Activated naive CD4-positive, alpha-beta T cell treated with anti-CD3 and anti-CD28 coated beads for 36 hours (primary cell): ENCODE measurements around the gene FAM229A. TPM values are rescaled to one million over a fixed set of nuclear protein-coding genes. Genes with fewer than 3 reads are reported as not detected.

Experiments used
- CTCF ChIA-PET: fragments of 350-600 bp; sonication (Branson Sonifier 250); formaldehyde crosslinking; loops from one replicate; lab custom pipeline; 2021; ENCODE audit warnings: antibody characterized with exemption; lab: Charles Lee
- DNase-seq: peaks from one replicate; pipeline ENCODE4 v3.0.0-alpha.2; 2020
- H3K27ac Mint-ChIP-seq: one replicate; pipeline ENCODE4 v1.8.0; 2021; ENCODE audit warnings: mild to moderate bottlenecking, mixed read lengths
- H3K27me3 Mint-ChIP-seq: one replicate; pipeline ENCODE4 v1.8.0; 2021; ENCODE audit warnings: low read depth, mixed read lengths
- H3K36me3 Mint-ChIP-seq: one replicate; pipeline ENCODE4 v1.8.0; 2021; ENCODE audit warnings: low read depth, mixed read lengths
- H3K4me1 Mint-ChIP-seq: one replicate; pipeline ENCODE4 v1.8.0; 2021; ENCODE audit warnings: low read depth, mixed read lengths
- H3K4me3 Mint-ChIP-seq: one replicate; pipeline ENCODE4 v1.8.0; 2021; ENCODE audit warnings: mild to moderate bottlenecking, moderate library complexity, mixed read lengths
- H3K9me3 Mint-ChIP-seq: one replicate; pipeline ENCODE4 v1.8.0; 2021; ENCODE audit warnings: mixed read lengths
- intact Hi-C: fragments of 100-400 bp; cut with micrococcal nuclease; formaldehyde crosslinking; loops from one replicate; pipeline ENCODE4 v1.15.1; 2023
- total RNA-seq, 2 experiments: library from RNA; stranded (reverse); gene quantifications; one replicate each; pipeline ENCODE4 v1.2.3, GENCODE V29; 2021

Gene FAM229A
- total RNA-seq, 2 experiments from 2014 or later = 2.1 to 3.4 TPM

GRCh38 chr1:32334864-32335534 is 27.3 kb downstream of the FAM229A start:
- Mint-ChIP-seq H3K4me1 (peaks cover 51% of the 10 kb centered on the region), H3K9me3 (no peaks in the 10 kb centered on the region), H3K27ac (peak overlapping the region; percentile 37), H3K36me3 (peaks cover 13% of the 10 kb centered on the region), H3K27me3 (no peaks in the 10 kb centered on the region), H3K4me3 (peak overlapping the region; percentile 75)
- DNase-seq = peak; percentile 57
- CTCF ChIA-PET = interaction anchor here (2.2 kb wide), 1 partner anchor 119 kb away, joined by 6 read pairs; no protein-coding TSS in a partner anchor
- intact Hi-C loops = loop anchor here (2.0 to 5.0 kb wide), 4 partner anchors 38 to 1573 kb away; partner anchors contain the start of gene HDAC1

GRCh38 chr1:32334274-32334861 is 27.9 kb downstream of the FAM229A start:
- peaks cover 44% of the 10 kb centered on the region for H3K4me1 Mint-ChIP-seq
- CTCF ChIA-PET = interaction anchor here (0.7 to 2.2 kb wide), 4 partner anchors 12 to 119 kb away, joined by 4 to 6 read pairs (median 5); no protein-coding TSS in a partner anchor
- H3K9me3 Mint-ChIP-seq = no peaks in the 10 kb centered on the region
- DNase-seq = no peak
- H3K27ac Mint-ChIP-seq = peak overlapping the region; percentile 68
- peaks cover 16% of the 10 kb centered on the region for H3K36me3 Mint-ChIP-seq
- H3K4me3 Mint-ChIP-seq = peak overlapping the region; percentile 75
- intact Hi-C loops = loop anchor here (2.0 kb wide), 1 partner anchor 38 kb away; no protein-coding TSS in a partner anchor
- no peaks in the 10 kb centered on the region for H3K27me3 Mint-ChIP-seq

- intact Hi-C loops = no loop called here
- peaks cover 21% of the 10 kb centered on the region for H3K36me3 Mint-ChIP-seq
- no peak overlapping the region for H3K4me3 Mint-ChIP-seq
These were observed 28.9 kb downstream of the FAM229A start for GRCh38 chr1:32333251-32333963.

GRCh38 chr1:32332290-32333079 is 29.8 kb downstream of the FAM229A start:
- DNase-seq = no peak
- peaks cover 30% of the 10 kb centered on the region for H3K4me1 Mint-ChIP-seq
- H3K9me3 Mint-ChIP-seq = no peaks in the 10 kb centered on the region
- peaks cover 25% of the 10 kb centered on the region for H3K36me3 Mint-ChIP-seq
- no peak overlapping the region for H3K4me3 Mint-ChIP-seq
- H3K27ac Mint-ChIP-seq = peak overlapping the region; percentile 30
- H3K27me3 Mint-ChIP-seq = no peaks in the 10 kb centered on the region
- intact Hi-C loops = no loop called here
- CTCF ChIA-PET = interaction anchor here (0.7 to 2.2 kb wide), 5 partner anchors 8 to 117 kb away, joined by 3 to 8 read pairs (median 3); partner anchors contain the start of gene BSDC1

More at GRCh38 chr1:32333251-32333963, 28.9 kb downstream of the FAM229A start:
- Mint-ChIP-seq H3K27me3 (no peaks in the 10 kb centered on the region), H3K4me1 (peaks cover 36% of the 10 kb centered on the region), H3K27ac (peak overlapping the region; percentile 25), H3K9me3 (no peaks in the 10 kb centered on the region)
- CTCF ChIA-PET = interaction anchor here (0.7 to 2.2 kb wide), 7 partner anchors 9 to 118 kb away, joined by 3 to 8 read pairs (median 4); partner anchors contain the start of gene BSDC1
- DNase-seq = no peak

- intact Hi-C loops = no loop called here
These were observed 30.7 kb downstream of the FAM229A start for GRCh38 chr1:32331549-32331948.

GRCh38 chr1:32330558-32331151 is 31.6 kb downstream of the FAM229A start:
- DNase-seq = no peak
- Mint-ChIP-seq H3K27ac (no peak overlapping the region), H3K36me3 (peaks cover 26% of the 10 kb centered on the region), H3K9me3 (no peaks in the 10 kb centered on the region), H3K4me1 (peaks cover 21% of the 10 kb centered on the region), H3K27me3 (no peaks in the 10 kb centered on the region), H3K4me3 (no peak overlapping the region)
- intact Hi-C loops = no loop called here
- CTCF ChIA-PET = interaction anchor here (0.9 to 1.1 kb wide), 3 partner anchors 13 to 115 kb away, joined by 3 read pairs; no protein-coding TSS in a partner anchor

More at GRCh38 chr1:32331549-32331948, 30.7 kb downstream of the FAM229A start:
- Mint-ChIP-seq H3K27me3 (no peaks in the 10 kb centered on the region), H3K27ac (no peak overlapping the region), H3K4me3 (no peak overlapping the region), H3K4me1 (peaks cover 21% of the 10 kb centered on the region), H3K36me3 (peaks cover 26% of the 10 kb centered on the region), H3K9me3 (no peaks in the 10 kb centered on the region)
- DNase-seq = no peak
- CTCF ChIA-PET = interaction anchor here (1.1 kb wide), 1 partner anchor 19 kb away, joined by 3 read pairs; no protein-coding TSS in a partner anchor

GRCh38 chr1:32329931-32330466 is 32.3 kb downstream of the FAM229A start:
- H3K4me3 Mint-ChIP-seq = no peak overlapping the region
- peaks cover 28% of the 10 kb centered on the region for H3K36me3 Mint-ChIP-seq
- DNase-seq = no peak
- H3K9me3 Mint-ChIP-seq = no peaks in the 10 kb centered on the region
- intact Hi-C loops = no loop called here
- CTCF ChIA-PET = interaction anchor here (1.0 kb wide), 1 partner anchor 13 kb away, joined by 3 read pairs; no protein-coding TSS in a partner anchor
- H3K27ac Mint-ChIP-seq = no peak overlapping the region
- peaks cover 22% of the 10 kb centered on the region for H3K4me1 Mint-ChIP-seq
- H3K27me3 Mint-ChIP-seq = no peaks in the 10 kb centered on the region

- H3K4me3 Mint-ChIP-seq = no peak overlapping the region
- intact Hi-C loops = no loop called here
- no peak for DNase-seq
- H3K4me1 Mint-ChIP-seq = peaks cover 22% of the 10 kb centered on the region
- no peaks in the 10 kb centered on the region for H3K27me3 Mint-ChIP-seq
- CTCF ChIA-PET = no interaction called here
- no peaks in the 10 kb centered on the region for H3K9me3 Mint-ChIP-seq
- H3K36me3 Mint-ChIP-seq = peaks cover 37% of the 10 kb centered on the region
- H3K27ac Mint-ChIP-seq = no peak overlapping the region
These were observed 35.1 kb downstream of the FAM229A start for GRCh38 chr1:32327204-32327603.

GRCh38 chr1:32321712-32322291 is 40.5 kb downstream of the FAM229A start:
- peaks cover 41% of the 10 kb centered on the region for H3K4me1 Mint-ChIP-seq
- DNase-seq = peak; percentile 42
- intact Hi-C loops = no loop called here

GRCh38 chr1:32318127-32318869 is 44.0 kb downstream of the FAM229A start:
- H3K4me1 Mint-ChIP-seq = peaks cover 41% of the 10 kb centered on the region
- intact Hi-C loops = no loop called here
- no peak overlapping the region for H3K27ac Mint-ChIP-seq
- CTCF ChIA-PET = interaction anchor here (0.6 to 1.3 kb wide), 2 partner anchors 102 to 512 kb away, joined by 3 read pairs; no protein-coding TSS in a partner anchor
- no peaks in the 10 kb centered on the region for H3K9me3 Mint-ChIP-seq
- H3K36me3 Mint-ChIP-seq = peaks cover 25% of the 10 kb centered on the region
- H3K4me3 Mint-ChIP-seq = no peak overlapping the region
- H3K27me3 Mint-ChIP-seq = no peaks in the 10 kb centered on the region
- no peak for DNase-seq

More at GRCh38 chr1:32321712-32322291, 40.5 kb downstream of the FAM229A start:
- Mint-ChIP-seq H3K4me3 (no peak overlapping the region), H3K27me3 (no peaks in the 10 kb centered on the region), H3K27ac (peak overlapping the region; percentile 91), H3K36me3 (peaks cover 24% of the 10 kb centered on the region), H3K9me3 (no peaks in the 10 kb centered on the region)
- CTCF ChIA-PET = interaction anchor here (0.6 to 3.0 kb wide), 10 partner anchors 11 to 717 kb away, joined by 3 to 20 read pairs (median 4); no protein-coding TSS in a partner anchor
